NT2/D1 (cell line): ENCODE results near the gene PTPRK.

Experiments used
- SUZ12 ChIP-seq: IDR thresholded peaks from 2 replicates; pipeline ENCODE4 v1.6.1; 2011; ENCODE audit not compliant: insufficient read length, insufficient read depth; ENCODE audit errors: extremely low read depth
- YY1 ChIP-seq: IDR thresholded peaks from 2 replicates; pipeline ENCODE4 v1.6.1; 2011; ENCODE audit not compliant: insufficient read length, insufficient read depth
- ZNF274 ChIP-seq: IDR thresholded peaks from 2 replicates; pipeline ENCODE4 v1.6.1; 2011; ENCODE audit warnings: mild to moderate bottlenecking, low read depth, low read length

DNA sequence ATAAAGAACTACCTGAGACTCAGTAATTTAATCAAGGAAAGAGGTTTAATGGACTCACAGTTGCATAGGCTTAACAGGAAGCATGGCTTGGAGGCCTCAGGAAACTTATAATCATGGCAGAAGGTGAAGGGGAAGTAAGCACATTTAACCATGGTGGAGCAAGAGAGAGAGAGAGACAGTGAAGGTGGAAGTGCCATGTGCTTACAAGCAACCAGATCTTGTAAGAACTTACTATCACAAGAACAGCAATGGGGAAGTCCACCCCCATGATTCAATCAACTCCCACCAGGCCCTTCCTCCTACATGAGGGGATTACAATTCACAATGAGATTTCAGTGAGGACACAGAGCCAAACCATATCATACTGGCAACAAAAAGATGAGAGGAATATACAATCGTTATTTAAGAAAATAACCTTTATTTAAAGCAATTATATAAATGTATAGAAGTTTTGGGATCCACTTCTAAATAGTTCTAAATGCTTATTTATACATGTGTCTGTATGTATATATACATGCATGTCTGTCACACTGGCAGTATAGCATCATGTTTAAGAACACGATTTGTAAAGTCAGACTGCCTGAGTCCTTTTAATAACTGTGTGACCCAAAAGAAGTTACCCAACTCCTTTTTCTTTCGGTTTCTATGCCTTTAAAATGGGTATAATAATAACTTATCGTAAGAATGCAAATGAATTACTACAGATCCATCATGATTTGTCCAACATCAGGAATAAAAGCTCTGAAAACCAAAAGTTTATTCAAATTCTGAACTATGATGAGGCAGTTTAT lies 363.9 kb downstream of the PTPRK start:
- TF ChIP-seq SUZ12 (no peak), YY1 (no peak), ZNF274 (no peak)
